Measurements from ENCODE around the gene GOLGA8Q.
"Not testable (repeated sequence)": the region's sequence is repeated elsewhere in the genome, so short reads cannot be mapped to it uniquely, and the experiment has no call there.

Gene GOLGA8Q

DNA sequence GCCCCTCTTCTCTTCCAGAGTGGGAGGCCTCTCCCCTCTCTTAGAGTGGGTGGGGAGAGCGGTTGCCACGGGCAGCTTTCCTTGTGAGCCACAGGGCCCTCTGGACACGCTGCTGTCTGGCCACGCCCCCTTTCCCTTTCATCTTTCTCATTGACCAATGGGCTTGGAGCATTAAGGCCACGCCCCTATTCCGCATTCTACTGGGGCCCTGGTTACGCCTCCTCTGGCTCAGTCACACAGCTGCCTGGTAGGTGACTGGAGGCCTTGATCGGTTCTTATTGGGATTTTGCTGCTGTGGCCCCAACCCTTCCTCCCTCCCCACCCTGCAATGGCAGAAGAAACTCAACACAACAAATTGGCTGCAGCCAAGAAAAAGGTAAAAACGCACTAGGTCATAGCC lies at the start of gene GOLGA8Q:
GOLGA8Q (plus strand) TSS at position 301 of the 400 bp plus-strand sequence; CDS start at position 329, 28 bp downstream.
- DNase-seq (ENCODE audit: low read depth in 2 of 2), result not testable (repeated sequence)

GRCh38 chr15:30502904-30503781 lies 48.7 kb upstream of the GOLGA8Q start:
- not testable (repeated sequence) for DNase-seq (ENCODE audit: low read depth in 2 of 2)

DNA sequence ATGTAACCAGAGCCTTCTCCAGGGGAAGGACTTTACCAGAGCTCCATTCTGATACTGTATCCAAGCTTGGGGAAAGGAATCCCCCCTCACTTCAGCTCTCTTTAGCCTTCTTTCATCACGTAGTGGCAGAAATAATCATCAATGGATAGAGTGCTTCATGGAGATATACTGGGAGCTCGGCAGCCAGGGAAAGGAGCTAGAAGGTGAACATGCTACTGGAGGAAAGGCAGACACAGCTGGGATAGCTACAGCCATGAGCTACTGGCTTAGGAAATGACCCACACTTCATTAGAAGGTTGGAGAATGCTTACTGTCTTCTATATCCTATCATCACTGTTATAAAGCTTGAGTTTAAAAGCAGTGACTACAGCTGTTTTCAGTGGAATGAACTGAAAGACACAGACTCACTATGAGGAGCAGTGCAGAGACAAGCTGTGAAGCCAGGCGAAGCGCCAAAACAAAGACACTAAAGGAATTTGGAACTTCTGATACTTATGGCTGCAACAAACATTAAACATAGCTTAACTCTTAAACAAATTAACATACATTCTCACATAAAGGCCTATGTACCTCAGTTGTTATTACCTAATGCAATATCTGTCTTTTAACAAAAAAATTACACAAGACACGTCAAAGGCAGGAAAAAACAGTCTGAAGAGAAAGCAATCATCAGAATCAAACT lies 47.5 kb upstream of the GOLGA8Q start:
- DNase-seq (ENCODE audit: low read depth in 2 of 2), result not testable (repeated sequence)

GRCh38 chr15:30514545-30514944 lies 37.3 kb upstream of the GOLGA8Q start:
- not testable (repeated sequence) for DNase-seq (ENCODE audit: low read depth in 2 of 2)

DNA sequence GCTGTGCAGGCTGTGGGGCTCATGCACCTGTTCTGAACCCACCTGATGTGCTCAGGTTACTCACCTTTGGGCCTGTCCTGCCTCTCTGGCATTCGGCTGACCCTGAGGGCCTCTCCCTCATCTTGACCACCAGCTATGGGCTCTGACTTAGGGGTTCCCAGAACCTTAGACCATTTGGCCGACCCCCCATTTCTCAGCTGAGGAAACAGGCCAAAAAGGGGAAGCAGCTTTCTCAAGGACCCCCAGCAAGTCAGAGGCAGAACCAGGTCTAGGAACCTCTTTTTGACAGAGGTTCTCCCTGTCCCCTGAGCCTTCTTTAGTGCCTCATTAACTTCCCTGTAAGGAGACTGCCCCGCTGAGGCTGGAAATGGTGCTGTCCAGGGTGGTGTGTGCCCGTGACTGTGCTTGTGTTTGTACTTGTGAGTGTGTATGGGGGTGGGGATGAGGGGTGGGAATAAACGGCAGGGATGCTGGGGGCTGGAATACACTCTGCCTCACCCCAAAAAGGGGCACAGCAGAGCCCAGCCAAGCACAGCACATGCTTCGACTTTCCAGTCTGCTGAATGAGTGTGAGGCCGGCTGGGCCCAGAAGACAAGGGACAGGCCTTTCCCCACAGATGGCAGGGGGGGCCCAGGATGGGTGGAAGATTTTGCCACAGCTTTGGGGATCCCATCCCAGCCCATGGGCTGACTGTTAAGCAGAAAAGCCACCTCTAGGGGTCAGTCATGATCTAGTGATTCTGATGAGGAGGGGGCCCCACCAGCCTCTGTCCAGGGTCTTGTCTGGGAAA lies 28.2 kb upstream of the GOLGA8Q start:
- not testable (repeated sequence) for DNase-seq (ENCODE audit: low read depth in 2 of 2)

- not testable (repeated sequence) for DNase-seq (ENCODE audit: low read depth in 2 of 2)
These were observed 25.9 kb upstream of the GOLGA8Q start for GRCh38 chr15:30525912-30526311.

DNA sequence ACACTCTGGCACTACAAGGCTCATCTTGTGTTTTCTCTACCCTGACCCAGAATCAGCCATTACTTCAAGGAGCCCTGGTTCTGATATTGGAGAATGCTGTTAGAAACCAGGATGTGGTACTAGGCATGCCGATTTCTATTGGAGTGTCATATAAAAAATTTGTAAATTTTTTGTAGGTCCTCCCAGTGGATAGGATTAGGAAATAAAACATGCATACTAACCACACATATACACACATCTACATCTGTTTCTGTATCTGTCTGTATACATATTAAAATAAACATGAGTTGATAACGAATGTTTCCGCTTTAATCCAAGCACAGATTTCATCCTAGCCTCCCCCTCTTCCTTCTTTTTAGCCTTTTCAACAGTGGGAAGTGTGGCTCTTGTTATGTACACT lies 22.8 kb upstream of the GOLGA8Q start:
- DNase-seq (ENCODE audit: low read depth in 2 of 2), result not testable (repeated sequence)

DNA sequence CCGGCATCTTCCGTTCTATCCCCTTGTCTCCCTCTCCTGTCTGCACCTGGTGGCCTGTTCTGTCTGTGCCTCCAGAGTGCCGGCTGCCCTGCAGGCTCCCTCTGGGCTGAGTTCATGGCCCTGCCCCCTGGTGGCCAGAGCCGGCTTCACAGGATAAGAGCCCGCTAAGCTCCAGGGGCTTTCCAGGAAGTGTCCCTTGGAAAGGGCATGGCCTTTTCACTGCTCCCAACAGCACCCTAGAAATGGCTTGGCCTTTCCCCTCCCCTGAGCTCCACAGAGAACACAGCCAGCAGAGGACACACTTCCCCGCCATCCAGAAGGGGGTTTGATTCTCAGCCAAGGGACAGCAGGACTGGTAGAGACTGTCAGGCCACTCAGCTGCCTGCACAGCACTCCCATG lies 15.1 kb downstream of the GOLGA8Q start:
- not testable (repeated sequence) for DNase-seq (ENCODE audit: low read depth in 2 of 2)

DNA sequence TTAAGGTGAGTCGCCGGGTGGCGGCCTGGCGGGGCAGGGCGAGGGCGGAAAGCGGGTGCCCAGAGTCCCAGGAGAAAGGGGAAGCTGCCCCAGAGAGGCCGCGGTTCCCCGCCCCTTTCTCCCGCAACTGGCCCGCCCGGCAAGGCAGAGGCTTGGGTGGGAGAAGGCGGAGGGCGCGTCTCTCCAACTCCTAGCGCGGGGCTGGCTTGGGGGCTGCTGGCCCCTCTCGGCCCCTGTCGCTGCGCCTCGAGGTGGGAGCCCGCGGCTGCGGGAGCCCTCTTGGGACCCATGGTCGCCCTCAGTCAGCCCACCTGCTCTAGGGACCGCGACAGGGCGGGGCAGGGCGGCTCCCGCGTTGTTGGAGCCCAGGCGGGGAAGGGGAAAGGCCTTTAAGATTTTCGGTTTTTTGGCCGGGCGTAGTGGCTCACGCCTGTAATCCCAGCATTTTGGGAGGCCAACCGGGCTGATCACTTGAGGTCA lies 21.2 kb downstream of the GOLGA8Q start:
- DNase-seq (ENCODE audit: low read depth in 2 of 2), result not testable (repeated sequence)

DNA sequence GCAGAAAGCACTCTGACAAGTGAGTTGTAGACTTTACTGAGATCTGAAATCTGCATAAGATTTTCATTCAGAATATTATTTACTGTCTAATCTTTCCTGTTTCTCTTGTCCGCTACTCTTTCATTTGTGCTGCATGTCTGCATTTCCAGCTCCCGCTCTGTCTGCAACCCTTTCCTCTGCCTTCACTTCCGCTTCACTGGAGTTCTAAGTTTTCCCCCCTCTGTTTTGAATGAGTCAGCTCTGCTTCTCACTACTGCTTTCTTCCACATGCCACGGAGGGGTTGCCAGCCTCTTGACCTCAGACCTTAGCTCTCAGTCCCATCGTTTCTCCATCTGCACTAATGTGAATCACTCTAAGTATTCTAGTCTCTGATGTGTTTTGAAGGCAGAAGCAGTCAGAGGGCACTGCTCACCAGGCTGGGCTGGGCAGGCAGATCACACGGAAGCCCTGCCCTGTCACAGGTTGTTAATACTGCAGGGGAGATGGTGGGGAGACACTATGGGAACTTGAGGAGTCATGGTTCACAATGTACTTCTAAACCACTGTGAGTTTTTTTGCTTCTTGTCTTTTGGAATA lies 27.6 kb downstream of the GOLGA8Q start:
- not testable (repeated sequence) for DNase-seq (ENCODE audit: low read depth in 2 of 2)

DNA sequence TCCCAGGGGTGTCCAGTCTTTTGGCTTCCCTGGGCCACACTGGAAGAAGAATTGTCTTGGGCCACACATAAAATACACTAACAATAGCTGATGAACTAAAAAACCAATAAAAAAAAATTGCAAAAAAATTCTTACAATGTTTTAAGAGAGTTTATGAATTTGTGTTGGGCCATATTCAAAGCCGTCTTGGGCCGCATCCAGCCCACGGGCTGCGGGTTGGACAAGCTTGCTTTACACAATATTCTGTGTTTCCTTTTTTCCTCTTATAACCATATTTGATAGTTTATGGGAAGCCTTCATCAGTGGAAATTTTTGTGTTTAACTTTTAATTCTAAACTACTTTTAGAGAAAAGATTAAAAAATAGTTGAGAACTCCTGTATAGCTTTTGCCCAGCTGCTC lies 28.9 kb downstream of the GOLGA8Q start:
- not testable (repeated sequence) for DNase-seq (ENCODE audit: low read depth in 2 of 2)

DNA sequence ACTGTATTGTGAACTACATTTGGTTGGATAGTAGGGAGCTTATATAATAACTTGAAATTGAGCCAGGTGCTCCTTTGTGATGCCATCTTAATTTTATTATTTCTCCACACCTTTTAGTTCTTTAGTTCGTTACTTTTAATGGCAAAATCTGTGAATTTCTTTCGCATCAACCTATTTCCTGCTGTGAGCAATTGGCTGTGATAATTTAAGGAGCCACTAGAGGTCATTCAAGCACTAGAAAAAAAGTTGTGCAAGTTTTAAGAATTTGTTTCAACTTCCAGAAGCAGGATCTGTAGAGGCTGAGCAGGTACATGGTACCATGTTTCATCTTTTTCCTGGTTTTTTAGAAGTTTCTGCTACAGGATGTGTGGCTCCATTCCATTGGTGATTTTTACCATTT lies 47.1 kb downstream of the GOLGA8Q start:
- not testable (repeated sequence) for DNase-seq (ENCODE audit: low read depth in 2 of 2)

DNA sequence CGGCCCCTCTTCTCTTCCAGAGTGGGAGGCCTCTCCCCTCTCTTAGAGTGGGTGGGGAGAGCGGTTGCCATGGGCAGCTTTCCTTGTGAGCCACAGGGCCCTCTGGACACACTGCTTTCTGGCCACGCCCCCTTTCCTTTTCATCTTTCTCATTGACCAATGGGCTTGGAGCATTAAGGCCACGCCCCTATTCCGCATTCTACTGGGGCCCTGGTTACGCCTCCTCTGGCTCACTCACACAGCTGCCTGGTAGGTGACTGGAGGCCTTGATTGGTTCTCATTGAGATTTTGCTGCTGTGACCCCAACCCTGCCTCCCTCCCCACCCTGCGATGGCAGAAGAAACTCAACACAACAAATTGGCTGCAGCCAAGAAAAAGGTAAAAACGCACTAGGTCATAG lies 51.9 kb downstream of the GOLGA8Q start, which contains the start of gene GOLGA8H:
GOLGA8H (plus strand) TSS at position 233 of the 400 bp plus-strand sequence; CDS start at position 331, 98 bp downstream.
- DNase-seq (ENCODE audit: low read depth in 2 of 2), result not testable (repeated sequence)
